Endodermal cell (in vitro differentiated cells): ENCODE data around the gene SMNDC1. TPM values are rescaled to one million over a fixed set of nuclear protein-coding genes. Genes with fewer than 3 reads are reported as not detected.
A peak's percentile ranks its signal among the peaks of the same experiment; 100 is the strongest.

Experiments used
- DNase-seq: peaks from one replicate; pipeline ENCODE4 v3.0.0-alpha.2; 2017
- H3K27ac ChIP-seq: 2 replicates; pipeline ENCODE4 v1.5.1; 2013; ENCODE audit warnings: mild to moderate bottlenecking, low read depth, low read length, moderate library complexity
- H3K27me3 ChIP-seq: 2 replicates; pipeline ENCODE4 v1.6.1; 2013; ENCODE audit warnings: mild to moderate bottlenecking, low read length, moderate library complexity; ENCODE audit not compliant: insufficient read depth, control insufficient read depth, poor library complexity, severe bottlenecking
- H3K36me3 ChIP-seq: 2 replicates; pipeline ENCODE4 v1.7.0; 2013; ENCODE audit warnings: mild to moderate bottlenecking, low read length, moderate library complexity; ENCODE audit not compliant: control insufficient read depth, insufficient read depth
- H3K4me1 ChIP-seq: one replicate; pipeline ENCODE4 v1.7.0; 2013; ENCODE audit warnings: low read length; ENCODE audit not compliant: control insufficient read depth, insufficient read depth
- H3K4me3 ChIP-seq: 2 replicates; pipeline ENCODE4 v1.5.1; 2013; ENCODE audit warnings: mild to moderate bottlenecking, low read length, moderate library complexity
- H3K9ac ChIP-seq: 2 replicates; pipeline ENCODE4 v1.6.1; 2013; ENCODE audit warnings: mild to moderate bottlenecking, low read length, moderate library complexity; ENCODE audit not compliant: poor library complexity, severe bottlenecking; ENCODE audit errors: extremely low read depth
- H3K9me3 ChIP-seq: 2 replicates; pipeline ENCODE4 v1.6.1; 2013; ENCODE audit warnings: mild to moderate bottlenecking, low read length, moderate library complexity; ENCODE audit not compliant: control insufficient read depth
- H3K27ac Mint-ChIP-seq: 2 replicates; pipeline ENCODE4 v1.8.0; 2020; ENCODE audit warnings: mixed read lengths
- H3K27me3 Mint-ChIP-seq: 2 replicates; pipeline ENCODE4 v1.8.0; 2021; ENCODE audit warnings: mild to moderate bottlenecking, mixed read lengths; ENCODE audit not compliant: insufficient read depth
- H3K36me3 Mint-ChIP-seq: 2 replicates; pipeline ENCODE4 v1.8.0; 2020; ENCODE audit warnings: low read depth, mixed read lengths
- H3K4me1 Mint-ChIP-seq: 2 replicates; pipeline ENCODE4 v1.8.0; 2020; ENCODE audit warnings: mixed read lengths
- H3K4me3 Mint-ChIP-seq: 2 replicates; pipeline ENCODE4 v1.8.0; 2020; ENCODE audit warnings: mild to moderate bottlenecking, moderate library complexity, mixed read lengths
- H3K9me3 Mint-ChIP-seq: 2 replicates; pipeline ENCODE4 v1.8.0; 2020; ENCODE audit warnings: mild to moderate bottlenecking, mixed read lengths
- CTCF ChIP-seq: fragments of 200-600 bp; sonication (generic); conservative IDR thresholded peaks from 2 replicates; pipeline ENCODE4 v1.5.0; 2021; ENCODE audit warnings: antibody characterized with exemption, mild to moderate bottlenecking
- WGBS, 2 experiments: methylation state at CpG; one replicate each; pipeline versions ENCODE4 v1.1.5 to v1.1.7; 2013; ENCODE audit warnings: missing lambda C conversion rate in 2 of 2, mixed read lengths in 1 of 2; ENCODE audit not compliant: insufficient coverage in 1 of 2, insufficient read length in 1 of 2; 5-methylcytosine and 5-hydroxymethylcytosine counted together
- total RNA-seq, 2 donors: library from RNA; stranded (reverse); fragmentation: NEBNext Ultra II Directional in 1 of 2; extraction: Animal tissue kit (Norgen Biotek cat#: 25700) in 1 of 2; gene quantifications; 2 replicates in 1 of 2; 3 replicates in 1 of 2; pipeline ENCODE4 v1.2.1, GENCODE V29; 2021

The SMNDC1 gene
- total RNA-seq, 2 donors from 2014 or later, result 52.9 to 65.6 TPM

- Histone ChIP-seq H3K36me3 (no peaks in the 10 kb centered on the region), H3K9me3 (no peaks in the 10 kb centered on the region), H3K9ac (no peak overlapping the region), H3K27ac (no peak overlapping the region), H3K27me3 (no peaks in the 10 kb centered on the region), H3K4me3 (no peak overlapping the region), H3K4me1 (no peaks in the 10 kb centered on the region)
- Mint-ChIP-seq H3K9me3 (no peaks in the 10 kb centered on the region), H3K4me1 (peaks cover 9% of the 10 kb centered on the region), H3K36me3 (no peaks in the 10 kb centered on the region), H3K4me3 (no peak overlapping the region), H3K27me3 (no peaks in the 10 kb centered on the region), H3K27ac (no peak overlapping the region)
- DNase-seq, result no peak
- no peak for TF ChIP-seq CTCF
- 93 to 95% methylated on average over 6 of the region's 6 CpGs for WGBS, 2 experiments
Measured at GRCh38 chr10:110340816-110341215, 36.1 kb upstream of the SMNDC1 start.

DNA sequence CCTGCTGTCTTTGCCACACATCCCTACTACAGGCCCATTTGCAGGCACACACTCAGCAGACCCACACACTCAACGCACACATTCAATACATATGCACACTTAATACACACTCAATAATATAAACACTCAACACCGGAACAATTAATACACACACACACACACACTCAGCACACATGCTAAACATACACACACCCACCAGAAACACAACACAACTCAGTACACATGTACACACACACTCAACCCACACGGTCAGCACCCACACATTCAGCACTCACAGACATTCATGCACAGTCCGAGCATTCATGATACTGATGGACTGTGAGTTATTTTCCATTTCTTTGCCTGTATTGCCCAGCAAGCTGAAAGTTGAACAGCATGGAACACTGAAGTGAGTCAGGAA, 35.4 kb upstream of the SMNDC1 start:
- no peak overlapping the region for H3K4me3 Mint-ChIP-seq
- no peaks in the 10 kb centered on the region for H3K36me3 Mint-ChIP-seq
- Histone ChIP-seq H3K36me3 (no peaks in the 10 kb centered on the region), H3K27ac (no peak overlapping the region), H3K4me3 (no peak overlapping the region), H3K27me3 (no peaks in the 10 kb centered on the region), H3K9me3 (no peaks in the 10 kb centered on the region), H3K9ac (no peak overlapping the region), H3K4me1 (no peaks in the 10 kb centered on the region)
- peaks cover 12% of the 10 kb centered on the region for H3K4me1 Mint-ChIP-seq
- peak; percentile 14 for DNase-seq
- WGBS, 2 experiments, result 81 to 94% methylated on average over 3 to 4 of the region's 4 CpGs
- no peak for TF ChIP-seq CTCF
- H3K27me3 Mint-ChIP-seq, result no peaks in the 10 kb centered on the region
- no peak overlapping the region for H3K27ac Mint-ChIP-seq
- no peaks in the 10 kb centered on the region for H3K9me3 Mint-ChIP-seq

DNA sequence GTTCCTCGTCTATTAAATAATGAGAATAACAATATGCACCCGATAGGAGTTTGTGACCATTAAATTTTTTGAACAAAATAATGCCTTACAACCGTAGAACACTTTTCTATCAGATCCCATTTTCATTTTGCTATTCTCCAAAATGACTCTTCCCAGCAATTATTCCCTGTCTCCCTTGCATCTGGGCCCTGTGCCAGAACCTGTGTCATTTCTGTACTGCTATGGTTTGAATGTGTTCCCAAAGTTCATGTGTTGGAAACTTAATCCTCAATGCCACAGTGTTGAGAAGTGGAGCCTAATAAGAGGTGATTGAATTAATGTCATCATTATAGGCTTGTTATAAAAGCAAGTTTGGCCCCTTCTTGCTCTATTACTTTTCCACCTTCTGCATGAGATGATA, 33.2 kb upstream of the SMNDC1 start:
- no peaks in the 10 kb centered on the region for H3K36me3 ChIP-seq
- H3K36me3 Mint-ChIP-seq, result no peaks in the 10 kb centered on the region
- H3K4me1 ChIP-seq, result no peaks in the 10 kb centered on the region
- no peak overlapping the region for H3K9ac ChIP-seq
- no peak overlapping the region for H3K27ac Mint-ChIP-seq
- TF ChIP-seq CTCF, result no peak
- H3K4me3 Mint-ChIP-seq, result no peak overlapping the region
- no peak overlapping the region for H3K27ac ChIP-seq
- H3K4me1 Mint-ChIP-seq, result peaks cover 12% of the 10 kb centered on the region
- H3K9me3 Mint-ChIP-seq, result peaks cover under 1% of the 10 kb centered on the region
- DNase-seq, result peak; percentile 11
- no peaks in the 10 kb centered on the region for H3K27me3 ChIP-seq
- peaks cover 1% of the 10 kb centered on the region for H3K9me3 ChIP-seq
- H3K27me3 Mint-ChIP-seq, result no peaks in the 10 kb centered on the region
- H3K4me3 ChIP-seq, result no peak overlapping the region
- 77 to 95% methylated on average over 2 to 3 of the region's 3 CpGs for WGBS, 2 experiments
